Neuronal stem cell (in vitro differentiated cells): Measurements from ENCODE around the gene PAPPA2.

ENCODE experiments used
- DNase-seq: peaks from one replicate; pipeline ENCODE4 v3.0.0-alpha.2; 2013; ENCODE audit warnings: low spot score
- H2AFZ ChIP-seq: one replicate; pipeline ENCODE4 v1.6.1; 2013; ENCODE audit warnings: mild to moderate bottlenecking, low read length, inconsistent platforms
- H2AK5ac ChIP-seq: 2 replicates; pipeline ENCODE4 v1.6.1; 2013; ENCODE audit warnings: low read depth, mild to moderate bottlenecking, inconsistent platforms, low read length, moderate library complexity, mixed read lengths
- H2BK120ac ChIP-seq: 2 replicates; pipeline ENCODE4 v1.6.1; 2013; ENCODE audit warnings: low read depth, mild to moderate bottlenecking, inconsistent platforms, low read length, moderate library complexity, mixed read lengths
- H2BK12ac ChIP-seq: one replicate; pipeline ENCODE4 v1.6.1; 2013; ENCODE audit warnings: low read length, inconsistent platforms
- H2BK15ac ChIP-seq: 2 replicates; pipeline ENCODE4 v1.6.1; 2013; ENCODE audit warnings: mild to moderate bottlenecking, low read length, inconsistent platforms, mixed read lengths
- H2BK5ac ChIP-seq: one replicate; pipeline ENCODE4 v1.6.1; 2013; ENCODE audit warnings: inconsistent platforms, mild to moderate bottlenecking, low read length, moderate library complexity
- H3K14ac ChIP-seq: one replicate; pipeline ENCODE4 v1.6.1; 2013; ENCODE audit warnings: low read length, inconsistent platforms
- H3K18ac ChIP-seq: 2 replicates; pipeline ENCODE4 v1.6.1; 2013; ENCODE audit warnings: low read length, inconsistent platforms
- H3K23ac ChIP-seq: 2 replicates; pipeline ENCODE4 v1.6.1; 2013; ENCODE audit warnings: low read depth, mild to moderate bottlenecking, mixed read lengths, low read length, inconsistent platforms; ENCODE audit not compliant: poor library complexity
- H3K27ac ChIP-seq: replicated peaks from 3 replicates; pipeline ENCODE4 v1.5.1; 2013; ENCODE audit warnings: low read length, inconsistent platforms
- H3K27me3 ChIP-seq, 3 experiments: 2 replicates each; pipeline ENCODE4 v1.6.1; 2013; ENCODE audit warnings: low read length in 3 of 3, mild to moderate bottlenecking in 2 of 3, inconsistent platforms in 1 of 3, low read depth in 1 of 3, mixed read lengths in 1 of 3, moderate library complexity in 1 of 3; ENCODE audit not compliant: control insufficient read depth in 3 of 3, insufficient read depth in 3 of 3
- H3K36me3 ChIP-seq, 2 donors: replicated peaks in 1 of 2; 2 replicates each; pipeline ENCODE4 v1.6.1; 2013; ENCODE audit warnings: low read length in 2 of 2; ENCODE audit not compliant: control insufficient read depth in 2 of 2, insufficient read depth in 2 of 2
- H3K4ac ChIP-seq: 2 replicates; pipeline ENCODE4 v1.6.1; 2013; ENCODE audit warnings: inconsistent platforms, mild to moderate bottlenecking, low read length, moderate library complexity
- H3K4me1 ChIP-seq, 2 donors: 1 replicate in 1 of 2; 2 replicates in 1 of 2; pipeline ENCODE4 v1.6.1; 2013; ENCODE audit warnings: low read length in 2 of 2, low read depth in 1 of 2; ENCODE audit not compliant: control insufficient read depth in 2 of 2, insufficient read depth in 1 of 2
- H3K4me2 ChIP-seq: one replicate; pipeline ENCODE4 v1.6.1; 2013; ENCODE audit warnings: mild to moderate bottlenecking, low read length, inconsistent platforms; ENCODE audit not compliant: insufficient read depth, poor library complexity, severe bottlenecking
- H3K4me3 ChIP-seq, 2 donors: 2 replicates each; pipeline ENCODE4 v1.5.1; 2013; ENCODE audit warnings: low read length in 2 of 2, mild to moderate bottlenecking in 2 of 2, inconsistent platforms in 1 of 2, moderate library complexity in 1 of 2
- H3K79me1 ChIP-seq: one replicate; pipeline ENCODE4 v1.6.1; 2013; ENCODE audit warnings: low read depth, mild to moderate bottlenecking, inconsistent platforms, low read length, moderate library complexity
- H3K9ac ChIP-seq: one replicate; pipeline ENCODE4 v1.6.1; 2013; ENCODE audit warnings: mild to moderate bottlenecking, low read depth, low read length, inconsistent platforms; ENCODE audit not compliant: poor library complexity
- H3K9me3 ChIP-seq, 2 donors: replicated peaks in 1 of 2; 2 replicates each; pipeline versions ENCODE3 to v1.6.1; 2013; ENCODE audit warnings: low read length in 2 of 2, mild to moderate bottlenecking in 2 of 2, inconsistent platforms in 1 of 2, low read depth in 1 of 2, mixed read lengths in 1 of 2, moderate library complexity in 1 of 2; ENCODE audit not compliant: control insufficient read depth in 2 of 2, insufficient read depth in 1 of 2
- H4K8ac ChIP-seq: one replicate; pipeline ENCODE4 v1.6.1; 2013; ENCODE audit warnings: low read depth, mild to moderate bottlenecking, inconsistent platforms, low read length, moderate library complexity
- H4K91ac ChIP-seq: one replicate; pipeline ENCODE4 v1.6.1; 2013; ENCODE audit warnings: low read length, low read depth, mild to moderate bottlenecking, inconsistent platforms; ENCODE audit not compliant: poor library complexity
- WGBS, 2 donors: extraction: QIAGEN DNeasy Blood & Tissue Kit; methylation state at CpG; one replicate each; pipeline ENCODE4 v1.1.7; 2013; ENCODE audit warnings: missing lambda C conversion rate in 2 of 2, mixed read lengths in 1 of 2; ENCODE audit not compliant: insufficient read length in 2 of 2, insufficient replicate concordance in 1 of 2; ENCODE audit errors: extremely low coverage in 2 of 2; 5-methylcytosine and 5-hydroxymethylcytosine counted together

The PAPPA2 gene

GRCh38 chr1:176533020-176533419 is 70.0 kb downstream of the PAPPA2 start:
- no peak overlapping the region for H3K18ac ChIP-seq
- no peak overlapping the region for H3K14ac ChIP-seq
- no peak overlapping the region for H2BK12ac ChIP-seq
- H2BK5ac ChIP-seq: no peak overlapping the region
- H2BK120ac ChIP-seq: no peak overlapping the region
- DNase-seq: no peak
- H3K23ac ChIP-seq: no peak overlapping the region
- no peaks in the 10 kb centered on the region for H3K36me3 ChIP-seq
- no peak overlapping the region for H2AFZ ChIP-seq
- H2AK5ac ChIP-seq: no peak overlapping the region
- no peak overlapping the region for H3K4me3 ChIP-seq
- H3K27ac ChIP-seq: no peak overlapping the region
- no peak overlapping the region for H4K91ac ChIP-seq
- no peaks in the 10 kb centered on the region for H3K79me1 ChIP-seq
- H4K8ac ChIP-seq: no peak overlapping the region
- H2BK15ac ChIP-seq: no peak overlapping the region
- H3K4me1 ChIP-seq: no peaks in the 10 kb centered on the region
- WGBS, 2 donors: no CpG with 5 or more reads among the region's 1 CpG
- H3K9me3 ChIP-seq: no peaks in the 10 kb centered on the region
- H3K4me2 ChIP-seq: no peak overlapping the region
- no peaks in the 10 kb centered on the region for H3K27me3 ChIP-seq
- H3K4ac ChIP-seq: no peak overlapping the region
- H3K9ac ChIP-seq: no peak overlapping the region

- H3K4me3 ChIP-seq: no peak overlapping the region
- no peak overlapping the region for H3K9ac ChIP-seq
- no peak overlapping the region for H4K8ac ChIP-seq
- H3K14ac ChIP-seq: no peak overlapping the region
- H3K18ac ChIP-seq: no peak overlapping the region
- no peak overlapping the region for H2BK12ac ChIP-seq
- H3K9me3 ChIP-seq: no peaks in the 10 kb centered on the region
- H4K91ac ChIP-seq: no peak overlapping the region
- H2BK120ac ChIP-seq: no peak overlapping the region
- H3K4ac ChIP-seq: no peak overlapping the region
- no peak for DNase-seq
- no peak overlapping the region for H2BK15ac ChIP-seq
- no peaks in the 10 kb centered on the region for H3K27me3 ChIP-seq
- H3K4me2 ChIP-seq: no peak overlapping the region
- no CpG with 5 or more reads among the region's 2 CpGs for WGBS, 2 donors
- no peak overlapping the region for H3K27ac ChIP-seq
- no peaks in the 10 kb centered on the region for H3K79me1 ChIP-seq
- no peaks in the 10 kb centered on the region for H3K4me1 ChIP-seq
- H2AFZ ChIP-seq: no peak overlapping the region
- no peak overlapping the region for H3K23ac ChIP-seq
- no peaks in the 10 kb centered on the region for H3K36me3 ChIP-seq
- no peak overlapping the region for H2BK5ac ChIP-seq
- no peak overlapping the region for H2AK5ac ChIP-seq
Observed at GRCh38 chr1:176536588-176536987, 73.6 kb downstream of the PAPPA2 start.

- Histone ChIP-seq H3K4me1 (no peaks in the 10 kb centered on the region), H3K36me3 (no peaks in the 10 kb centered on the region)
- WGBS, 2 donors: no CpG with 5 or more reads among the region's 6 CpGs
Observed at GRCh38 chr1:176539018-176539417, 76.0 kb downstream of the PAPPA2 start.

GRCh38 chr1:176540428-176540827 is 77.5 kb downstream of the PAPPA2 start:
- no peak overlapping the region for H3K14ac ChIP-seq
- H2BK15ac ChIP-seq: no peak overlapping the region
- H4K91ac ChIP-seq: no peak overlapping the region
- H3K79me1 ChIP-seq: no peaks in the 10 kb centered on the region
- no peak overlapping the region for H3K4me2 ChIP-seq
- H4K8ac ChIP-seq: no peak overlapping the region
- H3K4me1 ChIP-seq: no peaks in the 10 kb centered on the region
- H2BK12ac ChIP-seq: no peak overlapping the region
- no peaks in the 10 kb centered on the region for H3K36me3 ChIP-seq
- no peaks in the 10 kb centered on the region for H3K27me3 ChIP-seq
- no peak for DNase-seq
- H2BK5ac ChIP-seq: no peak overlapping the region
- no peak overlapping the region for H3K4me3 ChIP-seq
- H3K27ac ChIP-seq: no peak overlapping the region
- no peak overlapping the region for H2BK120ac ChIP-seq
- H2AFZ ChIP-seq: no peak overlapping the region
- no peak overlapping the region for H3K23ac ChIP-seq
- no peak overlapping the region for H3K9ac ChIP-seq
- WGBS, 2 donors: no CpG with 5 or more reads among the region's 1 CpG
- no peak overlapping the region for H3K4ac ChIP-seq
- H3K9me3 ChIP-seq: no peaks in the 10 kb centered on the region
- no peak overlapping the region for H2AK5ac ChIP-seq
- no peak overlapping the region for H3K18ac ChIP-seq

More at GRCh38 chr1:176539018-176539417, 76.0 kb downstream of the PAPPA2 start:
- Histone ChIP-seq H4K91ac (no peak overlapping the region), H3K9me3 (no peaks in the 10 kb centered on the region), H2AK5ac (no peak overlapping the region), H3K4ac (no peak overlapping the region), H3K23ac (no peak overlapping the region), H2BK12ac (no peak overlapping the region), H3K14ac (no peak overlapping the region), H2BK120ac (no peak overlapping the region), H3K4me3 (no peak overlapping the region), H3K4me2 (no peak overlapping the region), H3K9ac (no peak overlapping the region), H3K27ac (no peak overlapping the region), H3K27me3 (no peaks in the 10 kb centered on the region), H3K18ac (no peak overlapping the region), H3K79me1 (no peaks in the 10 kb centered on the region), H2BK5ac (no peak overlapping the region), H2AFZ (no peak overlapping the region), H2BK15ac (no peak overlapping the region), H4K8ac (no peak overlapping the region)
- DNase-seq: no peak
